Activated CD4-positive, alpha-beta T cell treated with anti-CD3 and anti-CD28 coated beads, Interleukin-2, amount 10 ng/mL, durations not matched to agents 24 days and 14 days (primary cell): ENCODE results near the gene JAK1. TPM values are rescaled to one million over a fixed set of nuclear protein-coding genes. Genes with fewer than 3 reads are reported as not detected.

Source experiments
- DNase-seq: peaks from one replicate; pipeline ENCODE4 v3.0.0; 2022
- H3K27ac Mint-ChIP-seq: one replicate; pipeline ENCODE4 v1.8.0; 2022; ENCODE audit warnings: mild to moderate bottlenecking, mixed read lengths
- H3K27me3 Mint-ChIP-seq: one replicate; pipeline ENCODE4 v1.8.0; 2022; ENCODE audit warnings: mixed read lengths
- H3K36me3 Mint-ChIP-seq: one replicate; pipeline ENCODE4 v1.8.0; 2022; ENCODE audit warnings: low read depth, mild to moderate bottlenecking, mixed read lengths
- H3K4me1 Mint-ChIP-seq: one replicate; pipeline ENCODE4 v1.8.0; 2021; ENCODE audit warnings: mixed read lengths
- H3K4me3 Mint-ChIP-seq: one replicate; pipeline ENCODE4 v1.8.0; 2022; ENCODE audit warnings: mild to moderate bottlenecking, moderate library complexity, mixed read lengths
- H3K9me3 Mint-ChIP-seq: one replicate; pipeline ENCODE4 v1.8.0; 2021; ENCODE audit warnings: mixed read lengths
- intact Hi-C: fragments of 100-400 bp; cut with micrococcal nuclease; formaldehyde crosslinking; loops from one replicate; pipeline ENCODE4 v1.15.1; 2023
- total RNA-seq: library from RNA; stranded (reverse); gene quantifications from 2 replicates; pipeline ENCODE4 v1.2.3, GENCODE V29; 2022

JAK1 gene
- total RNA-seq, 1 donor from 2014 or later, result 86.6 TPM

DNA sequence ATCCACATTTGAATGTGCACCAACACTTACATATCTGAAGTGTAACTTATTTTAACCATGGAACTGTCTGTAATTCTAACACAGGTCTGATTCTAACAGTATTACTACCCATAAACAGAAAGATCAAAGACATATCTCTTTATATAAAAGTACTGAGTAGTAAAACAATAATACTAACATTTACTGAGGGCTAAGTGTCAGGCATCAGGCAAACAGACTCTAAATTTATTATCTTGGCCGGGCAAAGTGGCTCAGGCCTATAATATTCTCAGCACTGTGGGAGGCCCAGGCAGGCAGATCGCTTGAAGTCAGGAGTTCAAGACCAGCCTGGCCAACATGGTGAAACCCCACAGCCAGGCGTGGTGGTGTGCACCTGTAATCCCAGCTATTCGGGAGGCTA, 85.9 kb downstream of the JAK1 start:
- intact Hi-C loops, result loop anchor here (1.0 kb wide), 1 partner anchor 13 kb away; no protein-coding TSS in a partner anchor
- peaks cover 66% of the 10 kb centered on the region for H3K36me3 Mint-ChIP-seq
- no peaks in the 10 kb centered on the region for H3K9me3 Mint-ChIP-seq
- no peak for DNase-seq
- H3K27ac Mint-ChIP-seq, result no peak overlapping the region
- no peak overlapping the region for H3K4me3 Mint-ChIP-seq
- peaks cover 58% of the 10 kb centered on the region for H3K4me1 Mint-ChIP-seq
- no peaks in the 10 kb centered on the region for H3K27me3 Mint-ChIP-seq

DNA sequence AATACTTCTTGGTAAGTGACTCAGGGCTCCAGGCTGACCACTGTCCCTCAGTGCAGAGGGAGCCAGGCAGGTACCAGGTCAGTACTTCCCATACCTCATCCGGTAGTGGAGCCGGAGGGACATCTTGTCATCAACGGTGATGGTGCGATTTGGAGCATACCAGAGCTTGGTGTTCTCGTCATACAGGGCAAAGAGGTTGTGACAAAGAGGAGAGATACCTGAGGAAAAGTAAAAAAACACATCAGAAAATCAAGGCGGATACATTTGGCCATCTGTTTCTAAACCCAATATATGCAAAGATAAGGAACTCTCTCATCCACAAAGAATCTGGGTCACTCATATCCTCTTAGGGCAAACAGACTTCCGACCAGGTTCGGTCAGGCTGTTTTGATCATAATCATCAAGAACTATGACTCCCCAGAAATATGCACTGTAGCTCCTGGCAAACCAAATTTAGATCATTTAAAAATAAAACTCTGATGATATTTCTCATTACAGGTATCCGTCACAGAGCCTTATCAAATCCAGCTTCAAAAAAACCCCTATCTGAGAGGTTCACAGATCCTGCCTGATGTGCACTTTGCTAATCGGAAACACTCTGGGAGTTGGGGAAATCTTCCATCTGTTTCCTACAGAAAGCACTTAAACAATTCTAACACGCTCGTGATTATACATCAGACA, 87.3 kb downstream of the JAK1 start:
- H3K4me3 Mint-ChIP-seq, result no peak overlapping the region
- peak overlapping the region; percentile 63 for H3K27ac Mint-ChIP-seq
- H3K4me1 Mint-ChIP-seq, result peaks cover 60% of the 10 kb centered on the region
- H3K9me3 Mint-ChIP-seq, result no peaks in the 10 kb centered on the region
- no peaks in the 10 kb centered on the region for H3K27me3 Mint-ChIP-seq
- DNase-seq, result no peak
- H3K36me3 Mint-ChIP-seq, result peaks cover 71% of the 10 kb centered on the region
- intact Hi-C loops, result loop anchor here (5.0 kb wide), 2 partner anchors 83 to 933 kb away; no protein-coding TSS in a partner anchor

DNA sequence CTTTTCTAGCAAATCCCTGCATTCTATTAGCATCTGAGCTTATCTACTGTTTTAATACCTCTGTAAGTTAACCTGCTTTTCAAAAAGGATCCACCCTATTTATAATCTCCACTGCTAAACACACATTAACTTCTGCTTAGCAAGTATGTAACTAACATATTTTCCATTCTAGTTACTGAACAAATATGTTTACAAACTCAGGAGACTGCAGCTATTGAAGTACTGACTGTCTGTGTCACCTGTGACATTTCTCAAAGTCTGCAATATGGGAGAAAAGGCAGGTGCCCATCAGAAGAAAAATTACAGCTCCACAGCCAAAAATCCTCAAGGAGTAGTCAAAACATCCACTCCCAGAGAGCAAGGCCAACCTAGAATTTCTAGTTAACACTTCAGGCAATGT, 88.3 kb downstream of the JAK1 start:
- Mint-ChIP-seq H3K36me3 (peaks cover 75% of the 10 kb centered on the region), H3K27ac (no peak overlapping the region), H3K27me3 (no peaks in the 10 kb centered on the region), H3K4me3 (peak overlapping the region; percentile 62), H3K4me1 (peaks cover 60% of the 10 kb centered on the region), H3K9me3 (no peaks in the 10 kb centered on the region)
- intact Hi-C loops, result loop anchor here (5.0 kb wide), 2 partner anchors 84 to 934 kb away; no protein-coding TSS in a partner anchor
- no peak for DNase-seq

DNA sequence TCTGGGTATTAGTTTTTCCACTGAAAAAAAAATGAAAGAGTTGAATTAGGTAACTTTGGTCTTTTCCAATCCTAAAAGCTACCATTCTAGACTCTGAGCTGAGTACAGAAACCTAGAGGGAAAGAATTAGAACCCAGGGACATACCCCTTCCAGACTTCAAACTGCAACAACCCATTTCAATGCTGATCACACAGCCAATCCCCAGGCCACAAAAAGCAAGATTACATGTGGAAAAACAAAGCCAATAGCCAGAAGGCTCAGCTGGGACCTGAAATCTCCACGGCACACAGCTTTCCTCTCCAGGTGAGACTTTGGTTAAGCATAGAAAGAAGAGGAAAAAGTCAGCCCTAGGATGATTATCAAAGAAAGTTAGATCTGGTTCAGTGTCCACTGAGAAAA, 88.8 kb downstream of the JAK1 start:
- H3K36me3 Mint-ChIP-seq, result peaks cover 74% of the 10 kb centered on the region
- intact Hi-C loops, result loop anchor here (1.0 to 5.0 kb wide), 3 partner anchors 45 to 935 kb away; no protein-coding TSS in a partner anchor
- peaks cover 58% of the 10 kb centered on the region for H3K4me1 Mint-ChIP-seq
- H3K27ac Mint-ChIP-seq, result peak overlapping the region; percentile 55
- no peaks in the 10 kb centered on the region for H3K27me3 Mint-ChIP-seq
- peak overlapping the region; percentile 62 for H3K4me3 Mint-ChIP-seq
- no peaks in the 10 kb centered on the region for H3K9me3 Mint-ChIP-seq
- DNase-seq, result no peak

DNA sequence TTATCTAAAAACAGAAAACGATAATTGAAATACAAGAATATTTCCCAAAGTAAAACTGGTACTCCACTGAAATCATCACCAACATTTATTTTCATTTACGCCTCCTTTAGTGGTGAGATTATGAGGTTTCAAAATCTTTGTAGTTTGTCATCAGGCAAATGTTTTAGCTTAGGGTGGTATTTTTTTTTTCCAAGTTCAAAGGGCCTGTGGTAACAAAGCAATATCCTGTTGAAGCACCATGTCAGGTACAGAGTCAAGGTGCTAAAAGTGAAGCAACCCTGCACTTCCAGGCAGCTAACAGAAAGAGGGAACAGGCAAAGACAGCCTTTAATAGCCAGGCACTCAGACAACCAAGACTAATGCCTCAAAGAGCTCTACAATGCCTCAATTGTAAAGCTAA, 89.2 kb downstream of the JAK1 start:
- Mint-ChIP-seq H3K9me3 (no peaks in the 10 kb centered on the region), H3K27ac (peak overlapping the region; percentile 45)

DNA sequence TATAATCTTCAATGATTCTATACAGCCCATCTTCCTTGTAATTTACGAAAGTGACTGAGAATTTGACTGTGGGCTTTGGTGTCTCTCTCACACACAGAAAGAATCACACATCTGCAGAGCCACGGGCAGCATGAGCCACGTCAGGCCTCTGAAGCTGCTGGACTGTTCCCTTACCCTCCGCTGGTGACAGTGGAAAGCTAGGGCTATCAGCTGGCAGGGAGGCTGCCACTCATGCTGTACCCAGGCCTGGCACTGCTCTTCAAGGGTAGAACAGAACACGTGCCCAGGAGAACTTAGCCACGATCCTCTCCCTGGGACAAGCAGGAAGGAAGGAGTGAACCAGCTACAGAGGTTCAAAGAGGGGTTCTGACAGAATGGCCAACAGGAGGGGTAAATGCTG, 90.7 kb downstream of the JAK1 start:
- no peak for DNase-seq
- Mint-ChIP-seq H3K4me3 (peak overlapping the region; percentile 15), H3K36me3 (peaks cover 80% of the 10 kb centered on the region), H3K27me3 (no peaks in the 10 kb centered on the region), H3K9me3 (no peaks in the 10 kb centered on the region), H3K4me1 (peaks cover 51% of the 10 kb centered on the region), H3K27ac (no peak overlapping the region)
- intact Hi-C loops, result loop anchor here (5.0 kb wide), 2 partner anchors 87 to 937 kb away; no protein-coding TSS in a partner anchor

More for the DNA sequence above, 89.2 kb downstream of the JAK1 start:
- H3K36me3 Mint-ChIP-seq, result peaks cover 75% of the 10 kb centered on the region
- DNase-seq, result peak; percentile 85
- no peaks in the 10 kb centered on the region for H3K27me3 Mint-ChIP-seq
- peaks cover 56% of the 10 kb centered on the region for H3K4me1 Mint-ChIP-seq
- peak overlapping the region; percentile 62 for H3K4me3 Mint-ChIP-seq
- intact Hi-C loops, result loop anchor here (1.0 to 5.0 kb wide), 3 partner anchors 45 to 935 kb away; no protein-coding TSS in a partner anchor

DNA sequence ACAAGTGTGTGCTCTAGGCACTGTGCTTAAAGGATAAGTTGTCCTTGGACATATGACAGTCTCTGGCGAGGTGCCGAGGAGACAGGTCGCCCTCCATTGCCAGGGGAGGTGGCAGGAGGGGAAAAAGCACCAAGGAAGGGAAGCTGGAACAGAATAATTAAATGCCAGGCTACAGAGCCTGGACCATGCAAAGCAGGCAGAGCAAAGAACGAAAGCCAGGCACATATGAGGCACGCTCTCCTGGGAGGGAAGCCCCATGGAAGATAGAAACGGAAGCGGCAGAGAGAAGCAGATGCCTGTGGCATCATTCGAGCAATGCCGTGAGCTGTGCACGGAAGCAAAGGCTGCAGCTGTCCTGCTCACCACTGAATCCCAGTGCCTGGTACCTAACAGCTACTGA, 91.2 kb downstream of the JAK1 start:
- H3K27ac Mint-ChIP-seq, result peak overlapping the region; percentile 56
- no peak overlapping the region for H3K4me3 Mint-ChIP-seq
- no peak for DNase-seq
- no peaks in the 10 kb centered on the region for H3K27me3 Mint-ChIP-seq
- intact Hi-C loops, result loop anchor here (5.0 kb wide), 2 partner anchors 87 to 937 kb away; no protein-coding TSS in a partner anchor
- peaks cover 51% of the 10 kb centered on the region for H3K4me1 Mint-ChIP-seq
- H3K9me3 Mint-ChIP-seq, result no peaks in the 10 kb centered on the region
- H3K36me3 Mint-ChIP-seq, result peaks cover 77% of the 10 kb centered on the region

DNA sequence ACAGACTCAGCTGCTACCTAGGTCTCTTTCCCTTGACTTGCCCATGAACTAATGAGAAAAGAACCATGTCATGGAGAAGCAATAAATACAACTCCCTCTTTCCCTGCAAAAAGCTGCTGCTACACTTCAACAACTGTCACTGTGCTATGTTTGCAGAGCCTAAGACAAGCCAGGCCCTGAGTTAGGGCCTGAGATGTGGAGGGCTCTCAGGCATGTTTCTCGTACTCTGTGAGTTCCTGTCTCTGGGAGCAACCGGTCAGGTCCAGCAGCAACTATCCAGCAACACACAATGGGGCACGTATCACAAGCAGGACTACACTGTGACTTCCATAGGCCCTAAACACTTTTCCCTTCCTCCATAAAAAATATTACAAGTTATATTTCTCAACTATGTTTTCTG, 91.7 kb downstream of the JAK1 start:
- intact Hi-C loops, result loop anchor here (5.0 kb wide), 2 partner anchors 88 to 938 kb away; no protein-coding TSS in a partner anchor
- Mint-ChIP-seq H3K4me1 (peaks cover 51% of the 10 kb centered on the region), H3K36me3 (peaks cover 78% of the 10 kb centered on the region), H3K9me3 (no peaks in the 10 kb centered on the region), H3K4me3 (no peak overlapping the region), H3K27ac (no peak overlapping the region), H3K27me3 (no peaks in the 10 kb centered on the region)
- no peak for DNase-seq

DNA sequence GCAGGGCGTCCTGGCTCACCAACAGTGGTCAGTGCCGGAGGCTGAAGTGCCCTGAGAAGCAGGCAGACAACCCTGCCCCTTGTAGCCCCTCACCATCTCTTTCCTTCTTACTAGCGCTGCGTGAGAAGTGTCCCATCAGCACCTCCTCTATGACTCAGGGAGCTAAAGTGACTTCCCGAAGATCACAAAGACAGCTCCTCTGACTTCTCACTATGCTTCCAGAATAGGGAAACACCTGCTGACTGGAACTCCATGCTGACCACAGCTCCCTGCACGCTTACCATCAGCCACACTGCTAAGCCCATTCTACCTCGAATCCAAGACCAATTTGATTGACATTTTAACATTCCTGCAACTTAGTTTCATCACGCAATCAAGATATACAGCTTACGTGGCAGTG, 92.8 kb downstream of the JAK1 start:
- Mint-ChIP-seq H3K27me3 (no peaks in the 10 kb centered on the region), H3K4me1 (peaks cover 47% of the 10 kb centered on the region), H3K4me3 (no peak overlapping the region), H3K9me3 (no peaks in the 10 kb centered on the region), H3K36me3 (peaks cover 81% of the 10 kb centered on the region), H3K27ac (no peak overlapping the region)
- no peak for DNase-seq
- intact Hi-C loops, result no loop called here

DNA sequence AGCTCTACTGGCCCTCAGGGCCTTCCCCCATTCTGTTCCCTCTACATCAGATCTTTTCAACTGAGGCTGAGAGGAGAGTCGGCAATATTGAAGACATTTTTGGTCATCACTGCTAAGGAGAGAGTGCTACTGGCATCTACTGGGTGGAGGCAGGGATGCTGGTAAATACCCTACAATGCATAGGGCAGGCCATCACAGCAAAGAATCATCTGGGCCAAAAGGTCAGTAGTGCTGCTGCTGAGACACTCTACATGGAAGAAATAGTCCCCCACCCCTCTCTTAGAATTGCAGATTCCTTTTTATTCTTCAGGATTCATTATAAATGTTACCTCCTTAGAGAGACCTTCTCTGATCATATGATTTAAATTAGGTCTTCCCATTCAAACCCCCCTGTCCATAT, 94.3 kb downstream of the JAK1 start:
- no peak overlapping the region for H3K27ac Mint-ChIP-seq
- intact Hi-C loops, result no loop called here
- DNase-seq, result no peak
- no peak overlapping the region for H3K4me3 Mint-ChIP-seq
- no peaks in the 10 kb centered on the region for H3K9me3 Mint-ChIP-seq
- H3K27me3 Mint-ChIP-seq, result no peaks in the 10 kb centered on the region
- H3K36me3 Mint-ChIP-seq, result peaks cover 73% of the 10 kb centered on the region
- H3K4me1 Mint-ChIP-seq, result peaks cover 34% of the 10 kb centered on the region

DNA sequence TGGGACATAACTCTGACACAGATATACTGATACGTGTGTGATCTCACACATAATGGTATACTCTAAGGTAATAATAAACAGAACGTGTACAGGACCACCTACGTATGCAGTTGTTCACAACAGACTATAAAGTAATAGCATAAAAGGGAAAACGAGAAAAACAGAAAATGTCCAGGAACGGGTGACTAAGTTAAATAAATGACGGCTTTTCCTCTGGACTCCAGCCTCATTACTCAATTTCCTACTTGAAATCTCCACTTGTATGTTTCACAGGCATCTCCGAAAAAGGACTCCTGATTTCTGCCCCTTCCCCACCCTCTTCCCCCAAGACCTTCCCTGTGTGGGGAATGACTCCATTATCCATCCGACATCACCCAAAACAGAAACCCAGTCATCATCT, 95.1 kb downstream of the JAK1 start:
- no peak overlapping the region for H3K27ac Mint-ChIP-seq
- H3K36me3 Mint-ChIP-seq, result peaks cover 72% of the 10 kb centered on the region
- no peaks in the 10 kb centered on the region for H3K9me3 Mint-ChIP-seq
- H3K27me3 Mint-ChIP-seq, result no peaks in the 10 kb centered on the region
- H3K4me1 Mint-ChIP-seq, result peaks cover 26% of the 10 kb centered on the region
- no peak overlapping the region for H3K4me3 Mint-ChIP-seq
- no peak for DNase-seq
- intact Hi-C loops, result no loop called here

DNA sequence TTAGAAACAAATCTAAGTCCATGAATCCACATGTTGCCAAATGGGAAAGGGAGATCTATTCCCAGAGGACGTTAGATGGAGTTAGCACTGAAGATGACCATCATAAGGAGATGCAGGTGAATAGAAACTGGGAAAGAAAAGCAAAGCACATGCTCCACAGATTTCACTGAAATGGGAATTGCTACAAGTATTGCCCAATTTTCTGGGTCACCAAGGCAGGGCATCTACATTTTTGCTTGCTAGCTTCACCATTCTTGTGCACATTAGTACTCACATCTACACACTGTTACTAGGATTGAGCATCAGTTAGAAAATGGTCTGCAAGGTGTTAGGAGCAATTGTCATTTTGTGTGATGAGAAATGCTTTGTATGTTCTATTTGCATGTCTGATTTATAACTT, 99.1 kb downstream of the JAK1 start:
- H3K36me3 Mint-ChIP-seq, result peaks cover 63% of the 10 kb centered on the region

DNA sequence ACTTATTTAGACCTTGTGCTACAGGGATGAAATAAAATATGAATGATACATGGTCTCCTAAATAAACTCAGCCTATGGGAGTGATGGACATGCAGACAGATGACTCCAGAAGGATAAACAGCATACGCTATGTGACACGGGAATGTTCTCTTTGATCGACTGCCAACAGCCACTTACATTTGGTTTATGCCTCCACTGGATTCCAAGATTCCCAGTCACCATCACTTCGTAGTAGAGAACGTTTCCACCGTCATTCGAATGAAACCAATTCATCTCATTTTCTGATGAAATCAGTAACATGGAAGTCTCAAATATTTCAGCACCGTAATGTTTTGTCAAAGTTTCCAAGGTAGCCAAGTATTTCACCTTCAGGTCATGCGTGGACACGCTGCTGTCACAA, 99.7 kb downstream of the JAK1 start:
- Mint-ChIP-seq H3K9me3 (no peaks in the 10 kb centered on the region), H3K36me3 (peaks cover 57% of the 10 kb centered on the region), H3K27me3 (no peaks in the 10 kb centered on the region), H3K27ac (no peak overlapping the region), H3K4me1 (peaks cover 27% of the 10 kb centered on the region), H3K4me3 (no peak overlapping the region)
- DNase-seq, result no peak
- intact Hi-C loops, result no loop called here

More for the DNA sequence above, 99.1 kb downstream of the JAK1 start:
- H3K27ac Mint-ChIP-seq, result no peak overlapping the region
- no peaks in the 10 kb centered on the region for H3K27me3 Mint-ChIP-seq
- no peaks in the 10 kb centered on the region for H3K9me3 Mint-ChIP-seq
- H3K4me3 Mint-ChIP-seq, result no peak overlapping the region
- peaks cover 24% of the 10 kb centered on the region for H3K4me1 Mint-ChIP-seq
- intact Hi-C loops, result no loop called here
- DNase-seq, result no peak

DNA sequence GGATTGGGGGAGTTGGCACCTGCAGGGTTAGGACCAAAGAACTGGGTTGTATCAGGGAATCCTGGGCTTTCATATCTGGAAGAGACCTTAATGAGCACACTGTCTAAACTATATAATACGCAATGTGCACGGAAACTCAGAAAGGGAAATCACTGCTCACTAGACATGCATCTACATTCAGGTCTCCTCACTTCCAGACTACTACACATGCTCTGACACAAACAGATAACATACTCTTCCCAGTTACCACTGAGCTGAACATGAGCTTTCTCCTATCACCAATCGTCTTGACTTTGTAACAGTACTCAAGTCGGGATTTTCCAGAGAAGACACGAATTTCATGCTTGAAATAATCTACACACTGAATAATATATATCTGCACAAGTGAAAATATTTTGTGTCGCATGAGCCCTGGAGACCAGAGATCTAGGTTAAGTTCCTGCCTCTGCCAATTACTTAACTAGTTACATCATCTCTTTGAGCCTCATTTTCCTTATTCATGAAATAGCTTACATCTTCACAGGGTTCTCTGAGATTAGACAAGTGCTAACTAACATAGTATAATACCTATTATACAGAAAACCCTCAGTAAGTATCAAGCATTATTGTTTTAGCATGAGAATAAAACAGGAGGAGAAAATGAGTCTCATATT, 101.1 kb downstream of the JAK1 start:
- Mint-ChIP-seq H3K27ac (peak overlapping the region; percentile 49), H3K27me3 (no peaks in the 10 kb centered on the region), H3K4me1 (peaks cover 24% of the 10 kb centered on the region), H3K9me3 (no peaks in the 10 kb centered on the region), H3K4me3 (peak overlapping the region; percentile 29), H3K36me3 (peaks cover 53% of the 10 kb centered on the region)
- no peak for DNase-seq
- intact Hi-C loops, result no loop called here
